22Rv1 (cell line): ENCODE results near the gene NUP50.

Experiments
- H3K27ac ChIP-seq: fragments of 450-650 bp; 2 replicates; pipeline ENCODE4 v1.5.1; 2017
- ZFX ChIP-seq: fragments of 450-650 bp; IDR thresholded peaks from 2 replicates; pipeline ENCODE4 v1.6.1; 2017; ENCODE audit warnings: antibody characterized with exemption, borderline replicate concordance
- TF ChIP-seq, protein P1 (sequence below): fragments of 450-650 bp; IDR thresholded peaks from 2 replicates; pipeline ENCODE4 v1.5.1; 2017; ENCODE audit warnings: mild to moderate bottlenecking

Gene NUP50

DNA sequence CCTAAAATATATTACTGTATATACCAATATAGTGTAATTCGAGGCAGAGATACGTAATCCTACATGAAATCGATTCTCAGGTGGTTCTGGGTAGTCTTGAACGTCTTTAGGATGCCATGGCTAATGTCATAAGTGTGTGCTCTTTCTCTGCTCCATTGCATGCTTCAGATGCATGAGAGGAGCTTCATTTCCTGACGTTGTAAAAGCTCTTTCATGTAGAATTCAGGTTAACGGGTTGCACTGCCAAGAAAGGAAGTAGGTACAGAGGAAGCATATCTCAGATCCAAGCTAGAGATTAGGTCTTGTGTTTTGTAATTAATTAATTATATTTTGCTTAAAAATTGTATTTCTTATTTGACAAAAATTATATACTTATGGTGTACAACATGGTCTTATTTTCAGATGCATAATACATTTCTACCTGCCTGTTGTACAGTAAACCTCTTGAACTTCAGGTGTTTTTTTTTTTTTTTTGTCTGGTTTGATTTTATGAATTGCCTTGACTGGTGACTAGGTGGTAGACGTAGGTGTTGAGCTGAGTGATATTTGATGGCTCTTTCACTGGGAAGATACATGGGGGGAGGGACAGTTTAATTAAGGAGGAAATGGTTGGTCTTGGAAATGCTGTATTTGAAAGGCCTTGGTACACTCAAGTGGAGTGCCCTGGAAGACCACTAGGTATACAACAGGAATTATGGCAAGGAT is 9.3 kb downstream of the NUP50 start:
- no peak overlapping the region for H3K27ac ChIP-seq
- TF ChIP-seq, protein P1, sequence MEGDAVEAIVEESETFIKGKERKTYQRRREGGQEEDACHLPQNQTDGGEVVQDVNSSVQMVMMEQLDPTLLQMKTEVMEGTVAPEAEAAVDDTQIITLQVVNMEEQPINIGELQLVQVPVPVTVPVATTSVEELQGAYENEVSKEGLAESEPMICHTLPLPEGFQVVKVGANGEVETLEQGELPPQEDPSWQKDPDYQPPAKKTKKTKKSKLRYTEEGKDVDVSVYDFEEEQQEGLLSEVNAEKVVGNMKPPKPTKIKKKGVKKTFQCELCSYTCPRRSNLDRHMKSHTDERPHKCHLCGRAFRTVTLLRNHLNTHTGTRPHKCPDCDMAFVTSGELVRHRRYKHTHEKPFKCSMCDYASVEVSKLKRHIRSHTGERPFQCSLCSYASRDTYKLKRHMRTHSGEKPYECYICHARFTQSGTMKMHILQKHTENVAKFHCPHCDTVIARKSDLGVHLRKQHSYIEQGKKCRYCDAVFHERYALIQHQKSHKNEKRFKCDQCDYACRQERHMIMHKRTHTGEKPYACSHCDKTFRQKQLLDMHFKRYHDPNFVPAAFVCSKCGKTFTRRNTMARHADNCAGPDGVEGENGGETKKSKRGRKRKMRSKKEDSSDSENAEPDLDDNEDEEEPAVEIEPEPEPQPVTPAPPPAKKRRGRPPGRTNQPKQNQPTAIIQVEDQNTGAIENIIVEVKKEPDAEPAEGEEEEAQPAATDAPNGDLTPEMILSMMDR: no peak
- no peak for TF ChIP-seq ZFX

DNA sequence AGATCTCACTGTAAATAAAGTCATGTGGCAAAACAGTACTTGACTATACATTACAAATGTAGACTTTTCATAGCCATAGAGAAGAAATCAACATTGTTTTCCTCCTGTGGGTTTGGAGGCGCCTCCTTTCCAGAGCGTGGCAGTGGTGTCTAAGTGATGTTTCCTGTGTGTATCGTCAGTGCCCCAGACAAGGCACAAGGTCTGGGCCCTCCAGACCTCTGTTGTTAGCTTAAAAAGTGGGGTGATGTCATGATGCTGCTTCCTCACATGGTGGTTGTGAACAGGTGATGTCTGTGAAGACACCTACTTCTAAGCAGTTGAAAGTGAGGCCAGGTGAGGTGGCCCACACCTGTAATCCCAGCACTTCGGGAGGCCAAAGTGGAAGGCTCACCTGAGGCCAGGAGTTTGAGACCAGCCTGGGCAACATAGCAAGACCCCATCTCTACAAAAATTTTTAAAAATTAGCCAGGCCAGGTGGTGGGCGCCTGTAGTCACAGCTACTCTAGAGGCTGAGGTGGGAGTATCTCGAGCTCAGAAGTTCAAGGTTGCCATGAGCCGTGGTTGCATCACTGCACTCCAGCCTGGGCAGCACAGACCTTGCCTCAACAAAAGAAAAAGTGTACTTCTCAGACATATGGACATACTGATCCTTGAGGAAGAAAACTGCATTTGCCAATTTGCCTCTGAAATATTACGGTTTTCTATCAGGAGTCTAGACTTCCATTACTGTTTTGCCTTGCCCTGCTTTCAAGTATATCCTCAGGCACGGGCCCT is 15.7 kb downstream of the NUP50 start:
- H3K27ac ChIP-seq: no peak overlapping the region
- TF ChIP-seq, protein P1: no peak
- TF ChIP-seq ZFX: no peak

DNA sequence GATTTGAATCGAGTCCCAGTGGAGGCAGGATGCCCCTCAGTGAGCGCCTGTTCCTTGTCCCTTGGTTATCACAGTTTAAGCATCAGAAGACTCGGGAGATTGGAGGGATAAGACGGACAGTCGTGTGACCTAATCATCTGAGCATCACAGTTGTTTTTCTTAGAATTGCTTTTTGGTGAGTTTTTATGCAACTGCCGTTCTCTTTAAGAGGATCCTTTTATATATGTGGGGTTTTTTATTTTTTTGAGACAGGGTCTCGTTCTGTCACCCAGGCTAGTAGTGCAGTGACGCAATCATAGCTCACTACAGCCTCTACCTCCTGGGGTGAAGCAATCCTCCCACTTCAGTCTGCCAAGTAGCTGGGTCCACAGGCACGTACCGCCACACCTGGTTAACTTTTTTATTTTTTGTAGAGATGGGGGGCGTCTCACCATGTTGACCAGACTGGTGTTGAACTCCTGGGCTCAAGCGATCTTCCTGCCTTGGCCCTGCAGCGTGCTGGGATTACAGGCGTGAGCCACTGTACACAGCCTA is 16.5 kb downstream of the NUP50 start:
- no peak overlapping the region for H3K27ac ChIP-seq
- TF ChIP-seq ZFX: no peak
- TF ChIP-seq, protein P1: no peak

DNA sequence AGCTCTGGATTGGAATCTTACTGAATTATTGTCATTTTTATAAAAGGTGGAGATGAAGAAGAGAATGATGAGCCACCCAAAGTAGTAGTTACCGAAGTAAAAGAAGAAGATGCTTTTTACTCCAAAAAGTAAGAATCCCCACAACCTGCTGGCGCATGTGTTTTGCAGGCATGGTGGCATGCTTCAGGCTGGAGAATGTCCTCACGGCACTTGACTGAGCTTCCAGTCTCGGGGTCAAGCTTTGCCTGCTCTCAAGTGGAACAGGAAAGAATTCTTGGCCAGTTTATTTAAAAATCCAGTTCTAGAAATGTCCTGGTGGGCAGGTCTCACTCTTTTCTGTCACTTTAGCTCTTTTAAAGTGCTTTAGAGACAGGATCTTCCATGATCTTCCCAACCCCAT is 17.5 kb downstream of the NUP50 start:
- TF ChIP-seq, protein P1: no peak
- TF ChIP-seq ZFX: no peak
- H3K27ac ChIP-seq: no peak overlapping the region

DNA sequence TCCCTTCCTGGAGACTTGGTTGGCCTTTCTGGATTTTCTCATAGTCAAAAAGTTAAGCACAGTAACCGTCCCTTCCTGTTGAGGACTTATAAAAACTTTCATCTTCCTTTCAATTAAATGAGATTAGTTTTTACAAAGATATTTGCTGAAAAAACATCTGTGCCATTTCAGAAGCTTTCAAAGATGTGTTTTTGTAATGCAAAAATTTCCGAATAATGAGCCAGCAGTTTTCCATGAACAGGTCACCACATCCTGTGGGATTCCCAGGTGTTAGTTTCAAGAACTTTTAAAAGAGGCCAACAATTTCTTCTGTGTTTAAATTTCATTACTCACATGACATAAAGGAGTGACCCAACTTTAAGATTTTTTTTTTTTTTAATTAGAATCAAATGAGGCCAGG is 18.0 kb downstream of the NUP50 start:
- no peak overlapping the region for H3K27ac ChIP-seq
- TF ChIP-seq, protein P1: no peak

DNA sequence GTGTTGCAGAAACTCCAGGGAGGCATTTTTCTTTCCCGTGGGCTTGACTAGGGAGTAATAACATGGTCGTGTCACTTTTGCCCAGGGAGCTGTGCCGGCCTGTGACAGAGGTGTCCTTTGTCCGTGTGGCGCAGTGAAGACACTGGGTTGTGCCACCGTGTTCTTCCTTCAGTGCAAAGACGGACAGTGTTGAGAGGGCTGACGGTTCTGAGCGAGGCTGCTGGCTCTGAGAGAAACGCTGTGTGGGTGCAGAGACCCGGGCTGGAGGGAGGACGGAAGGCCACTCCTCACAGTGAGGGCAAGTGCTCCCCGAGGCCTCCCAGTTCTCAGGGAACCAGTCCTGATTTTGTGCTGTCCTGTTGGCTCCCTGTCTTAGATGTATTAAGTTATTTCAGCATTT is 20.2 kb downstream of the NUP50 start:
- H3K27ac ChIP-seq: peak overlapping the region; percentile 22; the same call in 1 of the 2 replicates
- TF ChIP-seq ZFX: no peak
- TF ChIP-seq, protein P1: no peak
